MM.1S (cell line): Measurements from ENCODE around the gene ZP1.

Experiments
- DNase-seq: peaks from one replicate; pipeline ENCODE4 v3.0.0-alpha.2; 2015
- H2AFZ ChIP-seq: fragments of 300-600 bp; sonication (generic); 2 replicates; pipeline ENCODE4 v1.6.0; 2016; ENCODE audit warnings: antibody characterized with exemption, low read length
- H3F3A ChIP-seq: fragments of 300-600 bp; sonication (generic); 2 replicates; pipeline ENCODE4 v1.6.1; 2016; ENCODE audit warnings: mild to moderate bottlenecking, antibody characterized with exemption, low read length, moderate library complexity, mixed read lengths; ENCODE audit not compliant: insufficient read depth
- H3K27ac ChIP-seq: fragments of 300-600 bp; sonication (generic); 2 replicates; pipeline ENCODE4 v1.5.1; 2016; ENCODE audit warnings: mild to moderate bottlenecking, low read length
- H3K27me3 ChIP-seq: fragments of 300-600 bp; sonication (generic); replicated peaks from 2 replicates; pipeline ENCODE4 v1.6.0; 2016; ENCODE audit warnings: low read length; ENCODE audit not compliant: insufficient read depth
- H3K36me3 ChIP-seq: fragments of 300-600 bp; sonication (generic); replicated peaks from 2 replicates; pipeline ENCODE4 v1.6.1; 2016; ENCODE audit warnings: mild to moderate bottlenecking, low read length, mixed read lengths; ENCODE audit not compliant: insufficient read depth
- H3K4me1 ChIP-seq: fragments of 300-600 bp; sonication (generic); 2 replicates; pipeline ENCODE4 v1.6.1; 2016; ENCODE audit warnings: low read length, mixed read lengths
- H3K4me2 ChIP-seq: fragments of 300-600 bp; sonication (generic); 2 replicates; pipeline ENCODE4 v1.6.0; 2016; ENCODE audit warnings: low read depth, low read length
- H3K4me3 ChIP-seq: fragments of 300-600 bp; sonication (generic); 2 replicates; pipeline ENCODE4 v1.5.1; 2016; ENCODE audit warnings: low read length, mixed read lengths
- H3K79me2 ChIP-seq: fragments of 300-600 bp; sonication (generic); 2 replicates; pipeline ENCODE4 v1.6.1; 2016; ENCODE audit warnings: mixed run types, low read length, mixed read lengths
- H3K9ac ChIP-seq: fragments of 300-600 bp; sonication (generic); 2 replicates; pipeline ENCODE4 v1.6.1; 2016; ENCODE audit warnings: low read length, mixed read lengths
- H3K9me2 ChIP-seq: fragments of 300-600 bp; sonication (generic); replicated peaks from 2 replicates; pipeline ENCODE4 v1.6.1; 2016; ENCODE audit warnings: mild to moderate bottlenecking, low read length, mixed read lengths; ENCODE audit not compliant: insufficient read depth
- H3K9me3 ChIP-seq: fragments of 300-600 bp; sonication (generic); replicated peaks from 2 replicates; pipeline ENCODE4 v1.6.1; 2016; ENCODE audit warnings: mild to moderate bottlenecking, low read length, mixed read lengths; ENCODE audit not compliant: insufficient read depth
- H4K20me1 ChIP-seq: fragments of 300-600 bp; sonication (generic); 2 replicates; pipeline ENCODE4 v1.6.1; 2016; ENCODE audit warnings: mild to moderate bottlenecking, low read length, moderate library complexity, mixed read lengths; ENCODE audit not compliant: insufficient read depth
- EZH2 ChIP-seq: fragments of 300-600 bp; sonication (generic); optimal IDR thresholded peaks from 2 replicates; pipeline ENCODE3; 2017; ENCODE audit warnings: low read depth, mild to moderate bottlenecking, antibody characterized with exemption, low read length, mixed read lengths
- EZH2phosphoT487 ChIP-seq: fragments of 300-600 bp; sonication (generic); IDR thresholded peaks from 2 replicates; pipeline ENCODE4 v1.6.1; 2018; ENCODE audit warnings: antibody characterized with exemption, low read length
- TF ChIP-seq, protein P1 (sequence below): fragments of 300-600 bp; sonication (generic); IDR thresholded peaks from 2 replicates; pipeline ENCODE4 v1.5.1; 2016; ENCODE audit warnings: antibody characterized with exemption, low read length, mixed read lengths

Gene ZP1

GRCh38 chr11:60897496-60897895 lies 30.2 kb downstream of the ZP1 start:
- Histone ChIP-seq H2AFZ (no peak overlapping the region), H3K9me2 (no peaks in the 10 kb centered on the region), H3K36me3 (peaks cover 28% of the 10 kb centered on the region), H3K4me2 (no peak overlapping the region), H3F3A (peaks cover 13% of the 10 kb centered on the region), H4K20me1 (no peaks in the 10 kb centered on the region), H3K9ac (no peak overlapping the region), H3K27ac (no peak overlapping the region), H3K79me2 (peaks cover 40% of the 10 kb centered on the region), H3K27me3 (no peaks in the 10 kb centered on the region), H3K4me3 (no peak overlapping the region), H3K9me3 (no peaks in the 10 kb centered on the region), H3K4me1 (no peaks in the 10 kb centered on the region)
- no peak for DNase-seq
- TF ChIP-seq EZH2phosphoT487 (no peak), EZH2 (no peak)
- TF ChIP-seq, protein P1, sequence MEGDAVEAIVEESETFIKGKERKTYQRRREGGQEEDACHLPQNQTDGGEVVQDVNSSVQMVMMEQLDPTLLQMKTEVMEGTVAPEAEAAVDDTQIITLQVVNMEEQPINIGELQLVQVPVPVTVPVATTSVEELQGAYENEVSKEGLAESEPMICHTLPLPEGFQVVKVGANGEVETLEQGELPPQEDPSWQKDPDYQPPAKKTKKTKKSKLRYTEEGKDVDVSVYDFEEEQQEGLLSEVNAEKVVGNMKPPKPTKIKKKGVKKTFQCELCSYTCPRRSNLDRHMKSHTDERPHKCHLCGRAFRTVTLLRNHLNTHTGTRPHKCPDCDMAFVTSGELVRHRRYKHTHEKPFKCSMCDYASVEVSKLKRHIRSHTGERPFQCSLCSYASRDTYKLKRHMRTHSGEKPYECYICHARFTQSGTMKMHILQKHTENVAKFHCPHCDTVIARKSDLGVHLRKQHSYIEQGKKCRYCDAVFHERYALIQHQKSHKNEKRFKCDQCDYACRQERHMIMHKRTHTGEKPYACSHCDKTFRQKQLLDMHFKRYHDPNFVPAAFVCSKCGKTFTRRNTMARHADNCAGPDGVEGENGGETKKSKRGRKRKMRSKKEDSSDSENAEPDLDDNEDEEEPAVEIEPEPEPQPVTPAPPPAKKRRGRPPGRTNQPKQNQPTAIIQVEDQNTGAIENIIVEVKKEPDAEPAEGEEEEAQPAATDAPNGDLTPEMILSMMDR = no peak

GRCh38 chr11:60899046-60899936 lies 31.9 kb downstream of the ZP1 start:
- Histone ChIP-seq H3K4me2 (no peak overlapping the region), H4K20me1 (0 out of 2 replicates have a peak, but pooled peaks cover 7% of the 10 kb centered on the region), H3K9me3 (no peaks in the 10 kb centered on the region), H3K4me1 (peaks cover 1% of the 10 kb centered on the region; the same call in 1 of the 2 replicates), H3K9ac (no peak overlapping the region), H3K9me2 (no peaks in the 10 kb centered on the region), H3F3A (peaks cover 13% of the 10 kb centered on the region), H3K79me2 (peaks cover 53% of the 10 kb centered on the region), H3K4me3 (no peak overlapping the region), H3K36me3 (peaks cover 33% of the 10 kb centered on the region), H3K27me3 (no peaks in the 10 kb centered on the region), H2AFZ (no peak overlapping the region), H3K27ac (no peak overlapping the region)
- peak; percentile 35 for DNase-seq
- no peak for TF ChIP-seq EZH2
- TF ChIP-seq, protein P1 = peak; percentile 95
- no peak for TF ChIP-seq EZH2phosphoT487

- no peak overlapping the region for H3K4me3 ChIP-seq
- peaks cover 31% of the 10 kb centered on the region for H3K36me3 ChIP-seq
- no peak overlapping the region for H2AFZ ChIP-seq
- H3F3A ChIP-seq = peaks cover 13% of the 10 kb centered on the region
- no peak overlapping the region for H3K27ac ChIP-seq
- H3K4me2 ChIP-seq = no peak overlapping the region
- no peaks in the 10 kb centered on the region for H3K27me3 ChIP-seq
- TF ChIP-seq EZH2 = no peak
- TF ChIP-seq, protein P1 = no peak
- TF ChIP-seq EZH2phosphoT487 = no peak
- no peak overlapping the region for H3K9ac ChIP-seq
- H3K4me1 ChIP-seq = peaks cover 8% of the 10 kb centered on the region; the same call in 1 of the 2 replicates
- H4K20me1 ChIP-seq = 0 out of 2 replicates have a peak, but pooled peaks cover 13% of the 10 kb centered on the region
- H3K9me2 ChIP-seq = no peaks in the 10 kb centered on the region
- no peaks in the 10 kb centered on the region for H3K9me3 ChIP-seq
- H3K79me2 ChIP-seq = peaks cover 60% of the 10 kb centered on the region
- DNase-seq = no peak
Observed at GRCh38 chr11:60899977-60900376, 32.6 kb downstream of the ZP1 start.
